Vagina (tissue), 2 donors: ENCODE data around the gene RAB27A. TPM values are rescaled to one million over a fixed set of nuclear protein-coding genes. Genes with fewer than 3 reads are reported as not detected.
"Not testable (repeated sequence)": the region's sequence is repeated elsewhere in the genome, so short reads cannot be mapped to it uniquely, and the experiment has no call there.

Source experiments
- DNase-seq, 2 donors: peaks; one replicate each; pipeline ENCODE4 v3.0.0-alpha.2; 2017; ENCODE audit errors: extremely low spot score in 2 of 2
- H3K27ac ChIP-seq: fragments of 200-600 bp; sonication (generic); one replicate; pipeline ENCODE4 v1.5.1; 2019
- H3K27me3 ChIP-seq: fragments of 200-600 bp; sonication (generic); one replicate; pipeline ENCODE4 v1.5.1; 2019
- H3K36me3 ChIP-seq, 2 donors: fragments of 200-600 bp; sonication (generic); one replicate each; pipeline ENCODE4 v1.5.1; 2017 to 2019
- H3K4me1 ChIP-seq: fragments of 200-600 bp; sonication (generic); one replicate; pipeline ENCODE4 v1.5.1; 2019
- H3K4me3 ChIP-seq, 2 donors: fragments of 200-600 bp; sonication (generic); 1 replicate in 1 of 2; 2 replicates in 1 of 2; pipeline ENCODE4 v1.5.1; 2016 to 2019
- H3K9me3 ChIP-seq: fragments of 200-600 bp; sonication (generic); one replicate; pipeline ENCODE4 v1.5.1; 2019
- POLR2A ChIP-seq, 2 donors: fragments of 450-650 bp; IDR thresholded peaks; one replicate each; pipeline ENCODE4 v1.6.1; 2017; ENCODE audit warnings: antibody characterized with exemption in 2 of 2, mild to moderate bottlenecking in 2 of 2, moderate library complexity in 2 of 2
- POLR2AphosphoS5 ChIP-seq, 2 donors: sonication (generic); formaldehyde crosslinking; IDR thresholded peaks; one replicate each; pipeline ENCODE4 v1.9.0; 2017; ENCODE audit warnings: antibody characterized with exemption in 2 of 2, mild to moderate bottlenecking in 2 of 2, low read depth in 1 of 2; ENCODE audit not compliant: insufficient read depth in 1 of 2
- intact Hi-C: fragments of 100-400 bp; cut with DNase I; formaldehyde crosslinking; loops from one replicate; pipeline ENCODE4 v1.15.1; 2023
- total RNA-seq: library from RNA; depleted of rRNA; stranded (reverse); fragments of >200 nt; gene quantifications from one replicate; pipeline ENCODE4 v1.2.3, GENCODE V29; 2016
- TF ChIP-seq, protein P1 (sequence below), 3 experiments: fragments of 450-650 bp in 2 of 3; fragments of 200-600 bp in 1 of 3; sonication (generic) in 1 of 3; IDR thresholded peaks; one replicate each; pipeline ENCODE4 v1.5.1; 2017 to 2019; ENCODE audit warnings: antibody characterized with exemption in 3 of 3, mild to moderate bottlenecking in 2 of 3, moderate library complexity in 2 of 3

Gene RAB27A
- total RNA-seq, 1 donor from 2014 or later, result 29.5 TPM

DNA sequence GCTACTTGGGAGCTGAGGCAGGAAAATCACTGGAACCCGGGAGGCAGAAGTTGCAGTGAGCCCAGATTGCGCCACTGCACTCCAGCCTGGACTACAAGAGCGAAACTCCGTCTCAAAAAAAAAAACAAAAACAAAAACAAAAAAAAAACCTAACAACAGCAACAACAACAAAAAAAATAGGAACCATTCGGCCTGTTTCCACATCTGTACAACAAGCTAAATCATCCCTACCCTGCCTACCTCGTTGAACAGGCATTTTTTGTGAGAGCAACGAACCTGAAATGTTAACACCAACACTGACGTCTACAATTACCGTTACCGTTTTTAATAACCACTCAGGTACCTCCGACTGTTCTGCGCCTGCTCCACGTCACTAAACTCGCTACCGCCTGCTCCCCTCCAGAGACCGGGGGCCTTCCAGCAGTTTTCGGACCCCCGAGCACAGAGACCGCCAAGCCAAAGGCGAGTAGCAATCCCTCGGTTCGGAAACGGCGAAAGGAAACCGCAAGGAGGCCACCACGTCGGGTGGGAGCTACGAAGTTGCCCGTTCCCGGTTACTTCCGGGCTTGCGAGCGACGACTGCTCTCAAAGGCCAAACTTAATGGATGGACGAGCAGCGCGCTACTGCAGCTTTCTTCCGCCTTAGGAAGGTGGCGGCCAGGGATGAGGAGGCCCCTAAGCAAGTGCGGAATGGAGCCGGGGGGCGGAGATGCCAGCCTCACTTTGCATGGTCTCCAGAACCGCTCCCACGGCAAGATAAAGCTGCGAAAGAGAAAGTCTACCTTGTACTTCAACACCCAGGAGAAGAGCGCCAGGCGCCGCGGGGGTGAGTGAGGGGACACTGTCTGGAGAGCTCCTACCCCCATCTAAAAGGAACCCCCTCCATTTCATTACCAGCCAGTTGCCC, 29.2 kb upstream of the RAB27A start, which contains the start of the genes PIGB and PIGBOS1:
TSS of gene PIGB (plus strand) at position 635 of the 907 bp plus-strand sequence. CDS start at position 664, 29 bp downstream.
TSS of gene PIGBOS1 (minus strand) at position 536 of the 907 bp plus-strand sequence. CDS start 1,331 bp downstream, outside the sequence.
- peaks cover 32% of the 10 kb centered on the region for H3K4me1 ChIP-seq
- H3K27me3 ChIP-seq, result no peaks in the 10 kb centered on the region
- peak in 1 of 2 donors; percentile 89 for DNase-seq
- peak; percentile 84 to 89 for TF ChIP-seq POLR2AphosphoS5 (IDR thresholded peaks at IDR 0.05; ENCODE audit: insufficient read depth in 1 of 2, low read depth in 1 of 2)
- TF ChIP-seq, protein P1, sequence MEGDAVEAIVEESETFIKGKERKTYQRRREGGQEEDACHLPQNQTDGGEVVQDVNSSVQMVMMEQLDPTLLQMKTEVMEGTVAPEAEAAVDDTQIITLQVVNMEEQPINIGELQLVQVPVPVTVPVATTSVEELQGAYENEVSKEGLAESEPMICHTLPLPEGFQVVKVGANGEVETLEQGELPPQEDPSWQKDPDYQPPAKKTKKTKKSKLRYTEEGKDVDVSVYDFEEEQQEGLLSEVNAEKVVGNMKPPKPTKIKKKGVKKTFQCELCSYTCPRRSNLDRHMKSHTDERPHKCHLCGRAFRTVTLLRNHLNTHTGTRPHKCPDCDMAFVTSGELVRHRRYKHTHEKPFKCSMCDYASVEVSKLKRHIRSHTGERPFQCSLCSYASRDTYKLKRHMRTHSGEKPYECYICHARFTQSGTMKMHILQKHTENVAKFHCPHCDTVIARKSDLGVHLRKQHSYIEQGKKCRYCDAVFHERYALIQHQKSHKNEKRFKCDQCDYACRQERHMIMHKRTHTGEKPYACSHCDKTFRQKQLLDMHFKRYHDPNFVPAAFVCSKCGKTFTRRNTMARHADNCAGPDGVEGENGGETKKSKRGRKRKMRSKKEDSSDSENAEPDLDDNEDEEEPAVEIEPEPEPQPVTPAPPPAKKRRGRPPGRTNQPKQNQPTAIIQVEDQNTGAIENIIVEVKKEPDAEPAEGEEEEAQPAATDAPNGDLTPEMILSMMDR (IDR thresholded peaks at IDR 0.05), result peak in 1 of 3 experiments; percentile 13
- TF ChIP-seq POLR2A (IDR thresholded peaks at IDR 0.05), result no peak
- no peaks in the 10 kb centered on the region for H3K36me3 ChIP-seq
- intact Hi-C loops, result no loop called here
- H3K4me3 ChIP-seq, result peak within 1 kb of the TSS; percentile 69 to 80
- no peaks in the 10 kb centered on the region for H3K9me3 ChIP-seq
- H3K27ac ChIP-seq, result peak within 1 kb of the TSS; percentile 73

DNA sequence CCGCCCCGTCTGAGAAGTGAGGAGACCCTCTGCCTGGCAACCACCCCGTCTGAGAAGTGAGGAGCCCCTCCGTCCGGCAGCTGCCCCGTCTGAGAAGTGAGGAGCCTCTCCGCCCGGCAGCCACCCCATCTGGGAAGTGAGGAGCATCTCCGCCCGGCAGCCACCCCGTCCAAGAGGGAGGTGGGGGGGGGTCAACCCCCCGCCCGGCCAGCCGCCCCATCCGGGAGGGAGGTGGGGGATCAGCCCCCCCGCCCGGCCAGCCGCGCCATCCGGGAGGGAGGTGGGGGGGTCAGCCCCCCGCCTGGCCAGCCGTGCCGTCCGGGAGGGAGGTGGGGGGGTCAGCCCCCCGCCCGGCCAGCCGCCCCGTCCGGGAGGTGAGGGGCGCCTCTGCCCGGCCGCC, 13.2 kb upstream of the RAB27A start:
- intact Hi-C loops, H3K27me3 ChIP-seq, H3K36me3 ChIP-seq, H3K4me1 ChIP-seq, H3K27ac ChIP-seq, H3K4me3 ChIP-seq, H3K9me3 ChIP-seq, DNase-seq: not testable (repeated sequence)

DNA sequence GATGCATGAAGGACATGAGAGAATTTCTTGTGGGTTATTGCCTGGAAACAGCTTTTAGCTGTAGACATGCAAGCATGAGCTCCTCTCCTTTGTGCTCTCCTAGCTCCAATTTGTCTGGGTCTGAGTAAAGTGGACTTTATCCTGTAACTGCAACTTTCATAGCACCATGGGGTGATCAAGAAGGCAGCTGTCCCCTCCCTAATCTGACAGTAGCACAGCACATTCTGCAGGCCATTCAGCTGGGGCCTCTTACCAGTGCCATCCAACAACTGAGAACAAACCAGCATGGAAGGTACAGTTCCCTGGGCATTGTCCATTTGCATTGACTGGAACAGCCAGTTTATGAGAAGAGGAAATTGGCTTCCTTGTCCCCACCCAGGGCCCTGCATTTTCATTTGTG, 7.7 kb upstream of the RAB27A start:
- H3K27me3 ChIP-seq, result no peaks in the 10 kb centered on the region
- H3K4me3 ChIP-seq, result no peak overlapping the region
- H3K36me3 ChIP-seq, result no peaks in the 10 kb centered on the region
- intact Hi-C loops, result no loop called here
- H3K4me1 ChIP-seq, result no peaks in the 10 kb centered on the region
- no peak overlapping the region for H3K27ac ChIP-seq
- TF ChIP-seq POLR2A (IDR thresholded peaks at IDR 0.05) (no peak), POLR2AphosphoS5 (IDR thresholded peaks at IDR 0.05; ENCODE audit: insufficient read depth in 1 of 2, low read depth in 1 of 2) (no peak)
- TF ChIP-seq, protein P1 (IDR thresholded peaks at IDR 0.05), result no peak
- H3K9me3 ChIP-seq, result no peaks in the 10 kb centered on the region
- peak in 1 of 2 donors; percentile 52 for DNase-seq

DNA sequence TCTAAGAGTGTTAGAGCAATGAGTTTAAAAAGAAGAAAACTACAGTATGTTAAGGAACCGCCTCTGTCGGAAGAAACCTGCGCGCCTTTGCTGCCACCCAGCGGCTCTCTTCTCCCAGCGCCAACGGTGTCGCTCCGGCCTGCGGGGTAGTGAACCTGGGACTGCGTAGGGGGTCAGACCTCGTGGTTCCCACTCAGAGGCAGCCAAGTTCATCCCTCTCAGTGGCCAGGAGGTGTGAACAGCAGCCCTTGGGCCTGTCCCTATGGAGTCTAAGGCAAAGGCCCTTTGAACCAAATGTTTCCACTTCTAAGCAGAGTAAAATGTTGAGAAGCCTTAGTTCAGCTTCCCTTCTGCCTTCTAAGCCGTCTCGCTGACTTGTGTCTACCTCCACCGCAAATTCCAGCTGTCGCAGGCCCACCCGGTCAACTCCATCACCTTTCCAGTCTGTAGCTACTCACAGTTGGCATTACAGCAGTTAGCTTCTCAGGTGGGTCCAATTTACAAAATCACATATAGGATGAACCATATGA, 980 bp upstream of the RAB27A start:
- no peaks in the 10 kb centered on the region for H3K36me3 ChIP-seq
- peak overlapping the region; percentile 70 to 76 for H3K4me3 ChIP-seq
- peak overlapping the region; percentile 91 for H3K27ac ChIP-seq
- intact Hi-C loops, result loop anchor here (2.0 kb wide), 1 partner anchor 74 kb away; no protein-coding TSS in a partner anchor
- TF ChIP-seq, protein P1 (IDR thresholded peaks at IDR 0.05), result peak; percentile 65 to 91 (median 66)
- no peak for TF ChIP-seq POLR2AphosphoS5 (IDR thresholded peaks at IDR 0.05; ENCODE audit: insufficient read depth in 1 of 2, low read depth in 1 of 2)
- peak in 1 of 2 donors; percentile 90 for DNase-seq
- H3K9me3 ChIP-seq, result no peaks in the 10 kb centered on the region
- H3K4me1 ChIP-seq, result peaks cover 15% of the 10 kb centered on the region
- H3K27me3 ChIP-seq, result no peaks in the 10 kb centered on the region

DNA sequence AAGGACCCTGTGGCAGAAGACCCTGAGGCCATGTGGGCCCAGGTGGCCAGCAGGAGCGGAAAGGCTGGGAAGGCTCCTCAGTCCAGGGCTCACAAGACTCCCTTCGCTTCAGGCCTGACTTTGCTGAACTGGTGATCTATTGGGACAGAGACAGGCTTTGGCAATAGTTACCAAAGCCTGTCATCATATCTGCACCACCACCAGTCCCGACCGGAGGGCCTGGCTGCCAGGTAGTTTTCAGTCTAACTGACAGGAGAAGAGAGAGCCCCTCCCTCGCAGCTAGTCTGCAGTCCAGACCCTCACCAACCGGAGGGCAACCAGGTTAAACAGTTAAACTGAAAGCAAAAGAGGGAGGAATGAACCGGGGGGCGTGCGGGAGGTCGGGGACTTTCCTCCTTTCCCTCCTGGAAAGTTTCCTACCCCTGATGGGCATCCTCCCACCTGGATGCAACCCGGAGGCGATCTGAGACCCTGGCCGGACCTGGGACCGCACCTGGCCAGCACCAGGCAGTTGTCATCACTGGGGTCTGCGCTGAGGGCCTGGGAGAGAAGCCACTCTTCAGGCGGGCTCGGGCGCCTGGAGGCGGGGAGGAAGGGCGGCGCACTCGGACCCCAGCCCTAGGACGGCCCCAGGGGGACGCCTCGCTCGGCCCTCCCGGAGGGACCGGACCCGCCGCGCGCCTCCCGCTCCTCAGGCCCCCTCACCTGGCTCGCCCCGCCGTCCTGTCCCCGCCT, 435 bp downstream of the RAB27A start:
- Histone ChIP-seq H3K4me3 (peak overlapping the region; percentile 70 to 76), H3K4me1 (peaks cover 15% of the 10 kb centered on the region), H3K36me3 (no peaks in the 10 kb centered on the region), H3K27ac (peak overlapping the region; percentile 91), H3K9me3 (no peaks in the 10 kb centered on the region), H3K27me3 (no peaks in the 10 kb centered on the region)
- peak in 1 of 2 donors; percentile 89 for DNase-seq
- intact Hi-C loops, result no loop called here
- TF ChIP-seq POLR2AphosphoS5 (IDR thresholded peaks at IDR 0.05; ENCODE audit: insufficient read depth in 1 of 2, low read depth in 1 of 2), result peak in 1 of 2 donors; percentile 45
- TF ChIP-seq, protein P1 (IDR thresholded peaks at IDR 0.05), result no peak
- no peak for TF ChIP-seq POLR2A (IDR thresholded peaks at IDR 0.05)
